NCI-H2029 (cell line): ENCODE measurements around the gene SPATA6L.
"Not testable (repeated sequence)": the region's sequence is repeated elsewhere in the genome, so short reads cannot be mapped to it uniquely, and the experiment has no call there.

ENCODE experiments used
- DNase-seq: peaks from one replicate; lab custom pipeline; 2025; lab: John Stamatoyannopoulos, UW

SPATA6L gene

GRCh38 chr9:4630836-4631235, 35.4 kb downstream of the SPATA6L start:
- no peak for DNase-seq

DNA sequence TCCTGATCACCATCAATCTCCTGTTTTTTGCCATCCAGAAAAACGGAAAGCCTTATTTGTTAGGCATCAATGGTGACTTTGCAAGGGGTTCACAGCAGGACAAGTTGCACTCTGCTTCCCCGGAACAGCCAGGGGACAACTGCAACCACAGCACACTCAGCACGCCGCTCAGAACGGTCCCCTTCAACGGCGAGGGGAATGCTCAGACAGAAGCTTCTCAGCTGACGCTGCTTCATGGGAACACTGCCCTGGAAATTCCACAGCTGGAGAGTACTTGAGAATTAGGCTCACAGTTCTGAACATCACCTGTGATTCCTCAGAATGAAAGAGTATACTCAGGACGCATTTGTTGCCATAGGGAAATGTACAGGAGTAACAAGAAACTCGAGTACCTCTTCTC, 44.3 kb downstream of the SPATA6L start:
- DNase-seq, result no peak

GRCh38 chr9:4620881-4621555, 45.3 kb downstream of the SPATA6L start:
- DNase-seq, result no peak

DNA sequence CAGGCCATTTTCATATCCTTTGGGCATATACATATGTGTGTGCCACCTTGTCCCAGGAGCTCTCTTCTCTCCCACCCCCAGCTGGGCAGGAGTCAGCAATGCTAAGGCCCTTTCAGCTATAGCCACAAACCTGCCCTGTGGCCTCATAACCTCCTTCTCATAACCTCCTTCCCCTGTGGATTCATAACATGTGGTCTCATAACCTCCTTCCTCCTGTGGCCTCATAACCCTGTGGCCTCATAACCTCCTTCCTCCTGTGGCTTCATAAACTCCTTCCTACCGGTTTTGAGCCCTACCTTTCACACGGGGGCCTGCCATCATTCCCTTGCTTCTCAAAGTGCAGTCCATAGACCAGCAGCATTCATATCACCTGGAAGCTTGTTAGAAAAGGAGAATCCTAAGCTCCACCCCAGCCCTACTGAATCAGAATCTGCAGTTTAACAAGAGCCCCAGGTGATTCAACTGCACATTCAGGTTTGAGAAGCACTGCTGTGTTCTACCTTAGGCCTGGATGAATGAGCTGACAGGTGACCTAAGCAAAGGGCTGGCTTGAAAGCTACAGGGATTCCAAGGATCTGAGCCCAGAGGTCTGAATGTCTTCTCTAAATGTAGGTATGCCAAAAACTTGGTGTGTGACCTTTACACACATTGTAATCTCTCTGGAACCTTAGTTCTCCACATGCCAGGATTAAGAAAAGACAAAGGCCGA, 46.1 kb downstream of the SPATA6L start:
- DNase-seq, result no peak

- no peak for DNase-seq
Measured at GRCh38 chr9:4618700-4619099, 47.6 kb downstream of the SPATA6L start.

- DNase-seq, result no peak
Measured at GRCh38 chr9:4617752-4618151, 48.5 kb downstream of the SPATA6L start.

DNA sequence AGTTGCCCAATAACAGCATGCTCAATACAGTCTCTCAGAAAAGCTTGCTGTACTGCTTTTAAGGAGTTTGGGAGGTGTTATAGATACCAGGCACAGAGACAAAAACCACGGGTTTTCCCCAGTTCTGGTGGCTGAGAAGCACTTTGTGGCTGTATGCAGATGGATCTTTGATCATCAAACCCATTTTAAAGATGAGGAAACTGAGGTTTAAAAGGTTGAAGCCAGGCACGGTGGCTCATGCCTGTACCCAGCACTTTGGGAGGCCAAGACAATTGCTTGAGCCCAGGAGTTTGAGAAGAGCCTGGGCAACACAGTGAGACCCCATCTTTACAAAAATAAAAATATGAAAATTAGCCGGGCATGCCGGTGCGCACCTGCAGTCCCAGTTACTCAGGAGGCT, 50.5 kb downstream of the SPATA6L start:
- DNase-seq, result no peak

GRCh38 chr9:4615251-4615650, 51.0 kb downstream of the SPATA6L start:
- no peak for DNase-seq

GRCh38 chr9:4614627-4615026, 51.7 kb downstream of the SPATA6L start:
- no peak for DNase-seq

DNA sequence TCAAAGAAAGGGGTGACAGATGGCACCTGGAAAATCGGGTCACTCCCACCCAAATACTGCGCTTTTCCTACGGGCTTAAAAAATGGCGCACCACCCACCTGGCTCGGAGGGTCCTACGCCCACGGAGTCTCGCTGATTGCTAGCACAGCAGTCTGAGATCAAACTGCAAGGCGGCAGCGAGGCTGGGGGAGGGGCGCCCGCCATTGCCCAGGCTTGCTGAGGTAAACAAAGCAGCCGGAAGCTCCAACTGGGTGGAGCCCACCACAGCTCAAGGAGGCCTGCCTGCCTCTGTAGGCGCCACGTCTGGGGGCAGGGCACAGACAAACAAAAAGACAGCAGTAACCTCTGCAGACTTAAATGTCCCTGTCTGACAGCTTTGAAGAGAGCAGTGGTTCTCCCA, 60.2 kb downstream of the SPATA6L start:
- DNase-seq, result not testable (repeated sequence)

GRCh38 chr9:4604678-4605095, 61.6 kb downstream of the SPATA6L start:
- DNase-seq, result peak; percentile 24

DNA sequence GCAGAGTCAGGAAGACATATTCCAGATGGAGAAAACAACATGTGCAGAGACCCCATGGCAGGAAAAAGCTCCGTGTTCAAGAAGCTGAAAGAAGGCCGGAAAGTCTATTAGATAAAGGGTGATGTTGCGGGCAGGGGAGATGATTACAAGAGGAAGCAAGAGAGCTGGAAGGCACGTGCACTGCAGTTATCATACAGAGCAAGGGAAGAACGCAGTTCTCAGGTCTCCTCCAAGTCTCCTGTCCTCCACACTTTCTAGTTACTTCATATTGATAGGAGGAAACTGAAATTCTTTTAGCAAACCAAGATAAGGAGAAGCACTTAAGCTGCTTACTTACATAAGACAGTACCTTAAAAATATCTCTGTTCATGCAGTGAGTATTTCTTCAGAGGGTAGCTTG, 62.5 kb downstream of the SPATA6L start:
- no peak for DNase-seq

DNA sequence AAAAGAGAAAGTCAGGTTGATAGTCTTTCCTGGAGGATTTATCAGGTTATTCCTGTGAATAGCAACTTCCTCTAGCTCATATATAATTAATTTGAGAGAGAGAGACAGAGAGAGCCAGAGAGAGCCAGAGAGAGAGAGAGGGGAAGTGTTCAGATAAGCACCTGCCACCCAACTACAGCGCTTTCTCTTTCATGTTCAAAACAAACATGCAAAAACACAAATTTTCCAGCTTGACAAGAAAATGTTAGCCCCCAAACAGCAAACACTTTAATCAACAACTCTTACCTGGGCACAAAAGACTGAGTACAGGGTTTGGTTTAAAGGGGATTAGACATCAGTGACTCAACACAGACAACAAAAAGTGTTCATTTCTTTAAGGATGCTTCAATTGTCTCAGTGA, 65.9 kb downstream of the SPATA6L start:
- DNase-seq, result no peak

GRCh38 chr9:4596165-4596922, 69.9 kb downstream of the SPATA6L start:
- DNase-seq, result no peak

- no peak for DNase-seq
Measured at GRCh38 chr9:4594994-4595393, 71.3 kb downstream of the SPATA6L start.

GRCh38 chr9:4594545-4594944, 71.7 kb downstream of the SPATA6L start:
- no peak for DNase-seq

DNA sequence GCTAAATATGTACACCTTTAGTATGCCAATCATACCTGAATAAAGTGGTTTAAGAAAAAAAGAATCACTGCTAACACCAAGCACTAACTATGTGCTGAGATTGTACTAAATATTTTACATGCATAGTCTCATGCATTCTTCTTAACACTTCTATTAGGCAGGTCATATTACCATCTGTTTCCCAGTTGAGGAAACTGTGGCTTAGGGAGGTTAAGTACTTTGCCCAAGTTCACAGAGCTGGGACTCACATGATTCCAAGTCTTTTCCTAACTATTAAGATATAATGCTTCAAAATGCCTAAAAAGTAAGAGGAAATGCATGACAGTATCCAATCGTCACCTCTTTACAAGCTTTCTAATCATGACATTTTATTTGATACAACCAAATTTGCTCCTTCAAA, 73.4 kb downstream of the SPATA6L start:
- DNase-seq, result no peak

DNA sequence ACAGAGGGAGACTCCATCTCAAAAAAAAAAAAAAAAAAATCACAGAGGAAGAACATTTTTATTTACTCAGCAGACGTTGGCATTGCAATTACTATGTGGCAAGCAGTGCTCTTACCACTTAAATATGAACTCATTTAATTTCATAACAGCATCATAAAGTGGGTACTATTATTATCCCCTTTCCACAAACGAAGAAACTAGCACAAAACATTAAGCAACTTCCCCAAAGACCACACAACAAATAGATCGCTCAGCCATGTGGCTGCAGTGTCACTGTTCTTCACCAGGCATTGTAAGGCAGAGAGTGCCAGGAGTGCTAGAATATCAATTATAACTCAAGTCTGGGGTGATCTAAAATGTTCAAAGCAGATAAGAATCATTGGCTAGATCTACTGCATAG, 74.0 kb downstream of the SPATA6L start:
- DNase-seq, result no peak

GRCh38 chr9:4591123-4591500, 75.2 kb downstream of the SPATA6L start:
- no peak for DNase-seq

GRCh38 chr9:4590430-4591122, 75.7 kb downstream of the SPATA6L start:
- DNase-seq, result no peak

GRCh38 chr9:4588721-4589120, 77.6 kb downstream of the SPATA6L start:
- no peak for DNase-seq

GRCh38 chr9:4585135-4585534, 81.1 kb downstream of the SPATA6L start:
- DNase-seq, result no peak

DNA sequence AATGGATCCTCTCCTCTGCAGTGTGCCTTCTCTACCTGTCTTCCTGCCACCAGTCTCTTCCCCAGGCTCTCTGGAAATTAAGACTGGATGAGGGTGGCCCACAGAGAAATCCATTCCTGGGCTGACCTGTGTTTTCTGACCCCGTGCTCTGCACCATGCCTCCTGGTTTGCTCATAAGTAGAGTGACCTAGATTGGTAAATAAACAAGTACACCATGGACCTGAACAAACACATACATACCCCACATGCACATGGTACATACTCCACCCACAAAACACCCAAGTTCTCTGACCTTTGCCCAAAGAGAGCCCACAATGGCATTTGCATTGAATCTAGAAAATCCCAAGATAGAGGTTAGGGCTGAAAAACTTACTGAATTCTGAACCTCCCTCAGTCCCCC, 81.6 kb downstream of the SPATA6L start:
- no peak for DNase-seq
